Measurements from ENCODE around the gene RIPK3. TPM values are rescaled to one million over a fixed set of nuclear protein-coding genes. Genes with fewer than 3 reads are reported as not detected.

Gene RIPK3
- total and polyA plus RNA-seq, 2 donors from 2014 or later, result 5.1 to 19.5 TPM

- DNase-seq (peak in 1 of 5 donors; percentile 53), FAIRE-seq (no peak)
- peak overlapping the region in 2 of 3 donors; percentile 53 to 72 for H3K4me3 ChIP-seq (ENCODE audit: low read length in 3 of 3)
- intact Hi-C loops (cut with DNase I), result no loop called here
- H3K4me1 ChIP-seq (ENCODE audit: control insufficient read depth in 2 of 3, insufficient read depth in 2 of 3, low read depth in 1 of 3, low read length in 3 of 3), result peaks cover 3 to 12% (median 5%) of the 10 kb centered on the region in 3 donors
- no peaks in the 10 kb centered on the region for H3K27me3 ChIP-seq (ENCODE audit: control insufficient read depth, insufficient read depth, low read length)
- H3K36me3 ChIP-seq (ENCODE audit: control insufficient read depth in 2 of 3, insufficient read depth in 3 of 3, low read length in 3 of 3), result no peaks in the 10 kb centered on the region
- H3K27ac ChIP-seq (ENCODE audit: low read depth in 2 of 2, low read length in 2 of 2), result peak overlapping the region; percentile 62 to 65
- H3K9me3 ChIP-seq (ENCODE audit: control insufficient read depth in 2 of 3, insufficient read depth in 1 of 3, low read length in 3 of 3), result no peaks in the 10 kb centered on the region
- H3K9ac ChIP-seq (ENCODE audit: low read length in 3 of 3), result peak overlapping the region in 2 of 3 donors; percentile 1 to 58
- TF ChIP-seq CTCF (IDR thresholded peaks at IDR 0.05; ENCODE audit: borderline replicate concordance, extremely low read depth, insufficient read depth), result no peak
Observed at GRCh38 chr14:24368212-24368561, 28.4 kb upstream of the RIPK3 start.

- DNase-seq (peak; percentile 92 to 97 (median 94)), FAIRE-seq (no peak)
- Histone ChIP-seq H3K36me3 (ENCODE audit: control insufficient read depth in 2 of 3, insufficient read depth in 3 of 3, low read length in 3 of 3) (no peaks in the 10 kb centered on the region), H3K27ac (ENCODE audit: low read depth in 2 of 2, low read length in 2 of 2) (peak within 1 kb of the TSS; percentile 92 to 93), H3K4me1 (ENCODE audit: control insufficient read depth in 2 of 3, insufficient read depth in 2 of 3, low read depth in 1 of 3, low read length in 3 of 3) (peaks cover 3 to 12% (median 5%) of the 10 kb centered on the region in 3 donors), H3K9ac (ENCODE audit: low read length in 3 of 3) (peak within 1 kb of the TSS; percentile 51 to 82 (median 54)), H3K9me3 (ENCODE audit: control insufficient read depth in 2 of 3, insufficient read depth in 1 of 3, low read length in 3 of 3) (no peaks in the 10 kb centered on the region), H3K27me3 (ENCODE audit: control insufficient read depth, insufficient read depth, low read length) (no peaks in the 10 kb centered on the region), H3K4me3 (ENCODE audit: low read length in 3 of 3) (peak within 1 kb of the TSS; percentile 57 to 72 (median 71))
- no peak for TF ChIP-seq CTCF (IDR thresholded peaks at IDR 0.05; ENCODE audit: borderline replicate concordance, extremely low read depth, insufficient read depth)
- intact Hi-C loops (cut with DNase I), result no loop called here
Observed at GRCh38 chr14:24367514-24368211, 27.9 kb upstream of the RIPK3 start, which contains the start of gene NFATC4. TSS of gene NFATC4 (plus strand) at chr14:24368184. CDS start at chr14:24368341, 157 bp downstream.

- no peak for TF ChIP-seq CTCF (IDR thresholded peaks at IDR 0.05; ENCODE audit: borderline replicate concordance, extremely low read depth, insufficient read depth)
- intact Hi-C loops (cut with DNase I), result no loop called here
- Histone ChIP-seq H3K36me3 (ENCODE audit: control insufficient read depth in 2 of 3, insufficient read depth in 3 of 3, low read length in 3 of 3) (no peaks in the 10 kb centered on the region), H3K27me3 (ENCODE audit: control insufficient read depth, insufficient read depth, low read length) (no peaks in the 10 kb centered on the region), H3K27ac (ENCODE audit: low read depth in 2 of 2, low read length in 2 of 2) (peak overlapping the region; percentile 92 to 93), H3K4me3 (ENCODE audit: low read length in 3 of 3) (peak overlapping the region; percentile 57 to 72 (median 71)), H3K4me1 (ENCODE audit: control insufficient read depth in 2 of 3, insufficient read depth in 2 of 3, low read depth in 1 of 3, low read length in 3 of 3) (peaks cover 3 to 12% (median 5%) of the 10 kb centered on the region in 3 donors), H3K9me3 (ENCODE audit: control insufficient read depth in 2 of 3, insufficient read depth in 1 of 3, low read length in 3 of 3) (no peaks in the 10 kb centered on the region), H3K9ac (ENCODE audit: low read length in 3 of 3) (peak overlapping the region; percentile 51 to 82 (median 54))
- FAIRE-seq (no peak), DNase-seq (peak; percentile 97 to 99 (median 98))
Observed at GRCh38 chr14:24366721-24367513, 27.1 kb upstream of the RIPK3 start.

All from kidney (tissue), 14 donors.